ENCODE results near the gene LAMA4. TPM values are rescaled to one million over a fixed set of nuclear protein-coding genes. Genes with fewer than 3 reads are reported as not detected.

Gene LAMA4
- total RNA-seq, 1 experiment from 2014 or later, result 89.9 TPM

DNA sequence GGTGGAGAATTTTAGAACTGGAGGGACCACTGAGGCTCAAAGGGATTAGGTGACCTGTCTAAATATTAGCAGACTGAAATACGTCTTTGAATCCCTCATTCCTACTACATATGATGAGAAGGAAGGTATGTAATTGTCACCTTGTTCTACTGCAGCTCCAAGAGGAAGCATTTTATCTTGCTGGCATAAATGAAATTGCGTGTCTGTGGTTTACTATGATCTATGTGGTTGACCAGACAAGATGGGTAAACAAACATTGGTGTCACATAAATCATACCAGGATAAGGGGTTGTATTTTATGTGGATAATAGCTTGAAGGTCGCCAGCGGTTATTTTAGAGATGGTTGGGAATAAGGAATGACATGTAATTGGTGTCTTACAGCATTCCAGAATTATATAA, 78.2 kb downstream of the LAMA4 start:
- Mint-ChIP-seq H3K27ac (ENCODE audit: unreplicated experiment) (no peak overlapping the region), H3K9me3 (ENCODE audit: low read depth, unreplicated experiment) (no peaks in the 10 kb centered on the region), H3K4me3 (ENCODE audit: low read depth, unreplicated experiment) (no peak overlapping the region), H3K27me3 (ENCODE audit: unreplicated experiment) (no peaks in the 10 kb centered on the region), H3K4me1 (ENCODE audit: low read depth, unreplicated experiment) (peaks cover 6% of the 10 kb centered on the region), H3K36me3 (ENCODE audit: insufficient read depth, unreplicated experiment) (peaks cover 13% of the 10 kb centered on the region)
- TF ChIP-seq, protein P1, sequence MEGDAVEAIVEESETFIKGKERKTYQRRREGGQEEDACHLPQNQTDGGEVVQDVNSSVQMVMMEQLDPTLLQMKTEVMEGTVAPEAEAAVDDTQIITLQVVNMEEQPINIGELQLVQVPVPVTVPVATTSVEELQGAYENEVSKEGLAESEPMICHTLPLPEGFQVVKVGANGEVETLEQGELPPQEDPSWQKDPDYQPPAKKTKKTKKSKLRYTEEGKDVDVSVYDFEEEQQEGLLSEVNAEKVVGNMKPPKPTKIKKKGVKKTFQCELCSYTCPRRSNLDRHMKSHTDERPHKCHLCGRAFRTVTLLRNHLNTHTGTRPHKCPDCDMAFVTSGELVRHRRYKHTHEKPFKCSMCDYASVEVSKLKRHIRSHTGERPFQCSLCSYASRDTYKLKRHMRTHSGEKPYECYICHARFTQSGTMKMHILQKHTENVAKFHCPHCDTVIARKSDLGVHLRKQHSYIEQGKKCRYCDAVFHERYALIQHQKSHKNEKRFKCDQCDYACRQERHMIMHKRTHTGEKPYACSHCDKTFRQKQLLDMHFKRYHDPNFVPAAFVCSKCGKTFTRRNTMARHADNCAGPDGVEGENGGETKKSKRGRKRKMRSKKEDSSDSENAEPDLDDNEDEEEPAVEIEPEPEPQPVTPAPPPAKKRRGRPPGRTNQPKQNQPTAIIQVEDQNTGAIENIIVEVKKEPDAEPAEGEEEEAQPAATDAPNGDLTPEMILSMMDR (IDR thresholded peaks at IDR 0.05; ENCODE audit: unreplicated experiment), result no peak
- CTCF ChIA-PET, result no interaction called here
- DNase-seq, result no peak
- intact Hi-C loops (cut with micrococcal nuclease; ENCODE audit: unreplicated experiment), result no loop called here
- BruUV-seq (replicated peaks), result no TSS peak

- no TSS peak for BruUV-seq (replicated peaks)
- TF ChIP-seq, protein P1 (IDR thresholded peaks at IDR 0.05; ENCODE audit: unreplicated experiment), result no peak
- no peak overlapping the region for H3K27ac Mint-ChIP-seq (ENCODE audit: unreplicated experiment)
- no peaks in the 10 kb centered on the region for H3K4me1 Mint-ChIP-seq (ENCODE audit: low read depth, unreplicated experiment)
- H3K4me3 Mint-ChIP-seq (ENCODE audit: low read depth, unreplicated experiment), result no peak overlapping the region
- no peaks in the 10 kb centered on the region for H3K9me3 Mint-ChIP-seq (ENCODE audit: low read depth, unreplicated experiment)
- H3K36me3 Mint-ChIP-seq (ENCODE audit: insufficient read depth, unreplicated experiment), result peaks cover 10% of the 10 kb centered on the region
- no peak for DNase-seq
- CTCF ChIA-PET, result no interaction called here
- H3K27me3 Mint-ChIP-seq (ENCODE audit: unreplicated experiment), result no peaks in the 10 kb centered on the region
- intact Hi-C loops (cut with micrococcal nuclease; ENCODE audit: unreplicated experiment), result no loop called here
Observed at GRCh38 chr6:112173221-112173804, 81.1 kb downstream of the LAMA4 start.

- no peaks in the 10 kb centered on the region for H3K9me3 Mint-ChIP-seq (ENCODE audit: low read depth, unreplicated experiment)
- H3K4me3 Mint-ChIP-seq (ENCODE audit: low read depth, unreplicated experiment), result no peak overlapping the region
- peaks cover 10% of the 10 kb centered on the region for H3K36me3 Mint-ChIP-seq (ENCODE audit: insufficient read depth, unreplicated experiment)
- H3K4me1 Mint-ChIP-seq (ENCODE audit: low read depth, unreplicated experiment), result no peaks in the 10 kb centered on the region
- no peaks in the 10 kb centered on the region for H3K27me3 Mint-ChIP-seq (ENCODE audit: unreplicated experiment)
- intact Hi-C loops (cut with micrococcal nuclease; ENCODE audit: unreplicated experiment), result no loop called here
- no peak for DNase-seq
- no TSS peak for BruUV-seq (replicated peaks)
- no peak overlapping the region for H3K27ac Mint-ChIP-seq (ENCODE audit: unreplicated experiment)
- CTCF ChIA-PET, result no interaction called here
- TF ChIP-seq, protein P1 (IDR thresholded peaks at IDR 0.05; ENCODE audit: unreplicated experiment), result no peak
Observed at GRCh38 chr6:112172540-112172939, 81.8 kb downstream of the LAMA4 start.

- DNase-seq, result no peak
- Mint-ChIP-seq H3K36me3 (ENCODE audit: insufficient read depth, unreplicated experiment) (peaks cover 11% of the 10 kb centered on the region), H3K4me3 (ENCODE audit: low read depth, unreplicated experiment) (no peak overlapping the region), H3K27me3 (ENCODE audit: unreplicated experiment) (no peaks in the 10 kb centered on the region), H3K4me1 (ENCODE audit: low read depth, unreplicated experiment) (no peaks in the 10 kb centered on the region), H3K27ac (ENCODE audit: unreplicated experiment) (no peak overlapping the region), H3K9me3 (ENCODE audit: low read depth, unreplicated experiment) (no peaks in the 10 kb centered on the region)
- CTCF ChIA-PET, result no interaction called here
- intact Hi-C loops (cut with micrococcal nuclease; ENCODE audit: unreplicated experiment), result no loop called here
- BruUV-seq (replicated peaks), result no TSS peak
- TF ChIP-seq, protein P1 (IDR thresholded peaks at IDR 0.05; ENCODE audit: unreplicated experiment), result no peak
Observed at GRCh38 chr6:112169541-112169940, 84.8 kb downstream of the LAMA4 start.
